GM12878 (cell line): ENCODE results near the gene BTBD6. TPM values are rescaled to one million over a fixed set of nuclear protein-coding genes. Genes with fewer than 3 reads are reported as not detected.

Source experiments
- ATAC-seq: fragments of 200-7000 bp; cut with Tn5 transposase; 3 replicates; pipeline ENCODE4 v1.9.1; 2020; ENCODE audit warnings: mild to moderate bottlenecking, moderate library complexity
- BruUV-seq: library from RNA; stranded (reverse); fragments of 400-500 nt; replicated peaks from 2 replicates; lab custom pipeline; 2021; lab: Mats Ljungman, UMichigan
- CTCF ChIA-PET: fragments of 300-600 bp; sonication (Branson Sonifier 250); formaldehyde crosslinking; extraction: SDS; loops from one replicate; lab custom pipeline; 2021; ENCODE audit warnings: inconsistent platforms; lab: Yijun Ruan, JAX
- POLR2A ChIA-PET: fragments of 350-600 bp; formaldehyde crosslinking; extraction: SDS; loops from one replicate; lab custom pipeline; 2021; ENCODE audit warnings: inconsistent platforms; lab: Charles Lee
- RAD21 ChIA-PET: fragments of 300-600 bp; sonication (Branson Sonifier 250); formaldehyde crosslinking; loops from one replicate; lab custom pipeline; 2023; ENCODE audit warnings: antibody characterized with exemption; ENCODE audit not compliant: unreplicated experiment; lab: Charles Lee
- SMC1A ChIA-PET: fragments of 300-600 bp; sonication (Branson Sonifier 250); formaldehyde crosslinking; loops from one replicate; lab custom pipeline; 2023; ENCODE audit not compliant: unreplicated experiment, uncharacterized antibody; lab: Charles Lee
- DNase-seq: peaks from one replicate; pipeline ENCODE4 v3.0.0-alpha.2; 2011; ENCODE audit warnings: low read depth, low spot score
- FAIRE-seq: peaks from 3 replicates; lab custom pipeline; 2011; peaks lifted over from hg19 to GRCh38; lab: Jason Lieb, UNC
- H2AFZ ChIP-seq: 2 replicates; pipeline ENCODE4 v1.6.0; 2011; ENCODE audit warnings: low read depth, low read length, control low read depth; ENCODE audit not compliant: control insufficient read depth
- H3K27ac ChIP-seq: 2 replicates; pipeline ENCODE4 v1.5.1; 2011; ENCODE audit warnings: control low read depth; ENCODE audit not compliant: control insufficient read depth, insufficient read depth
- H3K27me3 ChIP-seq, 2 experiments: replicated peaks in 1 of 2; 2 replicates each; pipeline versions ENCODE4 v1.6.0 to v1.6.1; 2011; ENCODE audit warnings: low read length in 1 of 2; ENCODE audit not compliant: control insufficient read depth in 2 of 2, insufficient read depth in 2 of 2
- H3K36me3 ChIP-seq, 2 experiments: 2 replicates each; pipeline ENCODE4 v1.5.1; 2011; ENCODE audit warnings: low read length in 1 of 2; ENCODE audit not compliant: control insufficient read depth in 2 of 2, insufficient read depth in 2 of 2
- H3K4me1 ChIP-seq: 2 replicates; pipeline ENCODE4 v1.6.1; 2011; ENCODE audit warnings: mild to moderate bottlenecking, low read length, moderate library complexity, mixed read lengths; ENCODE audit not compliant: control insufficient read depth, insufficient read depth
- H3K4me2 ChIP-seq: 2 replicates; pipeline ENCODE4 v1.6.0; 2011; ENCODE audit warnings: control low read depth; ENCODE audit not compliant: control insufficient read depth, insufficient read depth
- H3K4me3 ChIP-seq: fragments of 200-600 bp; sonication (generic); 2 replicates; pipeline ENCODE4 v1.5.1; 2016
- H3K79me2 ChIP-seq: 2 replicates; pipeline ENCODE4 v1.6.0; 2011; ENCODE audit warnings: low read length; ENCODE audit not compliant: control insufficient read depth, insufficient read depth
- H3K9ac ChIP-seq: 2 replicates; pipeline ENCODE4 v1.8.0; 2011; ENCODE audit warnings: low read length, control low read depth, mixed read lengths; ENCODE audit not compliant: control insufficient read depth, insufficient read depth
- H3K9me3 ChIP-seq: replicated peaks from 3 replicates; pipeline ENCODE4 v1.5.1; 2011; ENCODE audit warnings: mild to moderate bottlenecking, low read length; ENCODE audit not compliant: control insufficient read depth, insufficient read depth
- H4K20me1 ChIP-seq: 2 replicates; pipeline ENCODE4 v1.6.0; 2011; ENCODE audit not compliant: control insufficient read depth, insufficient read depth
- BHLHE40 ChIP-seq, 2 experiments: fragments of 450-650 bp in 1 of 2; IDR thresholded peaks; 2 replicates each; pipeline ENCODE4 v1.6.1; 2011 to 2017; ENCODE audit warnings: low read depth in 2 of 2, borderline replicate concordance in 1 of 2, improper control_type of control experiment in 1 of 2, low read length in 1 of 2, mild to moderate bottlenecking in 1 of 2
- CREM ChIP-seq: IDR thresholded peaks from 2 replicates; pipeline ENCODE4 v1.6.1; 2014; ENCODE audit warnings: antibody characterized with exemption, low read depth
- EGR1 ChIP-seq, 2 experiments: IDR thresholded peaks; 1 replicate in 1 of 2; 2 replicates in 1 of 2; pipeline ENCODE4 v1.6.1; 2011 to 2012; ENCODE audit warnings: low read depth in 2 of 2, low read length in 2 of 2, borderline replicate concordance in 1 of 2, mild to moderate bottlenecking in 1 of 2, moderate library complexity in 1 of 2
- EZH2 ChIP-seq: IDR thresholded peaks from 2 replicates; pipeline ENCODE4 v1.6.1; 2012; ENCODE audit warnings: low read depth, mild to moderate bottlenecking, control low read depth, inconsistent platforms, low read length, borderline replicate concordance; ENCODE audit not compliant: control insufficient read depth
- JUNB ChIP-seq: IDR thresholded peaks from 2 replicates; pipeline ENCODE4 v1.6.1; 2016; ENCODE audit warnings: antibody characterized with exemption, mild to moderate bottlenecking
- LARP7 ChIP-seq: fragments of 450-650 bp; IDR thresholded peaks from 2 replicates; pipeline ENCODE4 v1.6.1; 2017; ENCODE audit warnings: mild to moderate bottlenecking
- MEF2A ChIP-seq: IDR thresholded peaks from 2 replicates; pipeline ENCODE4 v1.6.1; 2011; ENCODE audit warnings: low read depth, mild to moderate bottlenecking, low read length, moderate library complexity; ENCODE audit not compliant: insufficient read depth
- NR2C1 ChIP-seq: fragments of 450-650 bp; IDR thresholded peaks from 2 replicates; pipeline ENCODE4 v1.6.1; 2017; ENCODE audit warnings: antibody characterized with exemption, mild to moderate bottlenecking, moderate library complexity
- NR2F1 ChIP-seq: fragments of 450-650 bp; conservative IDR thresholded peaks from 2 replicates; pipeline ENCODE4 v1.6.1; 2017; ENCODE audit warnings: mild to moderate bottlenecking
- TBL1XR1 ChIP-seq: IDR thresholded peaks from 2 replicates; pipeline ENCODE4 v1.6.1; 2012; ENCODE audit warnings: low read depth, low read length, improper control_type of control experiment
- TCF7 ChIP-seq: IDR thresholded peaks from 2 replicates; pipeline ENCODE4 v1.6.1; 2014; ENCODE audit warnings: antibody characterized with exemption, borderline replicate concordance
- ZBED1 ChIP-seq: IDR thresholded peaks from 2 replicates; pipeline ENCODE4 v1.6.1; 2016; ENCODE audit warnings: borderline replicate concordance
- WGBS: methylation state at CpG from one replicate; pipeline ENCODE4 v1.1.6; 2016; ENCODE audit warnings: low lambda C conversion rate; ENCODE audit not compliant: insufficient replicate concordance, insufficient coverage; ENCODE audit errors: missing lambda C conversion rate; 5-methylcytosine and 5-hydroxymethylcytosine counted together
- in situ Hi-C: fragments of 300-500 bp; cut with MboI; formaldehyde crosslinking; loops from 9 replicates; pipeline ENCODE4 v1.14.3; 2018; ENCODE audit warnings: mixed read lengths
- intact Hi-C: fragments of 100-400 bp; cut with micrococcal nuclease; formaldehyde crosslinking; loops from one replicate; pipeline ENCODE4 v1.14.2; 2022; ENCODE audit not compliant: unreplicated experiment
- polyA plus RNA-seq, 11 experiments: library from polyadenylated mRNA; depleted of rRNA in 4 of 11; unstranded in 6 of 11; stranded (reverse) in 5 of 11; fragments of >200 nt; fragmentation: Nextera tagmentation in 4 of 11; fragmentation: Illumina TruSeq in 1 of 11; extraction: Ambion mirVana in 4 of 11; extraction: Trizol in 1 of 11; gene quantifications; 1 replicate in 1 of 11; 2 replicates in 10 of 11; pipeline versions ENCODE4 v1.2.1 to v1.2.3, GENCODE V29; 2011 to 2016; ENCODE audit warnings: inconsistent platforms in 2 of 11, missing spikeins in 2 of 11, low read depth in 1 of 11
- total RNA-seq, 4 experiments: library from RNA; depleted of rRNA in 3 of 4; stranded (reverse); fragments of >200 nt in 3 of 4; fragmentation: Illumina TruSeq in 1 of 4; extraction: Trizol in 1 of 4; gene quantifications; 2 replicates each; pipeline versions ENCODE4 v1.2.1 to v1.2.3, GENCODE V29; 2013 to 2021
- TF ChIP-seq, protein P1 (sequence below): fragments of 450-650 bp; IDR thresholded peaks from 2 replicates; pipeline ENCODE4 v1.6.1; 2017; ENCODE audit warnings: low read depth, mild to moderate bottlenecking, moderate library complexity

Gene BTBD6
- total and polyA plus RNA-seq, 10 of the 15 experiments (the other 5 are each of a cell fraction or from before 2014, with no cell fraction given), result 1.4 to 36.5 (median 15.8) TPM

DNA sequence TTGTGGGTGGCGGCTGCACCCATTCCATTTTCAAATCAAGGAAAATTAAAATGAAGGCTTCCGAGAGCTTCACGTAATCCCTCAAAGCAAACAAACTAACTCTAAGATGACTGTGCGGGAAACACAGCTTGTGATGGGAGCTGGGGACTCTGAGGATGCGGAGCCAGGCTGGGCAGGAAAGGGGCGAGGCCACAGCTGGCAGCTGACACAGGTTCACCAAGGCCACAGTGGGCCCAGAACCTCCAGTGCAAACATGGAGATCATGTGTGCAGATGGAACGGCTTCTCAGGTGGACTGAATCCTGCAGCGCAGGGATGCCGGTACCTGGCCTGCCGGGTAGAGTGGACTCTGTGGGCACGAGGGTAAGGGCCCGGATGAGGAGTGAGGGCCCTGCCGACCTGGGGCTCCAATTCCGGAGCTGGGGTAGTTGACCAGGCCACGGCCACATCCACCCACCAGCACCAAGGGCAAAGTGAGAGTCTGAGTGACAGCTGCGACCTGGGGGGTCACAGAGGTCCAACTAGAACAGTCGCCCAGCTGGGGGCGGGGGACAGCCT lies 19.2 kb upstream of the BTBD6 start (continued):
- TF ChIP-seq, protein P1, sequence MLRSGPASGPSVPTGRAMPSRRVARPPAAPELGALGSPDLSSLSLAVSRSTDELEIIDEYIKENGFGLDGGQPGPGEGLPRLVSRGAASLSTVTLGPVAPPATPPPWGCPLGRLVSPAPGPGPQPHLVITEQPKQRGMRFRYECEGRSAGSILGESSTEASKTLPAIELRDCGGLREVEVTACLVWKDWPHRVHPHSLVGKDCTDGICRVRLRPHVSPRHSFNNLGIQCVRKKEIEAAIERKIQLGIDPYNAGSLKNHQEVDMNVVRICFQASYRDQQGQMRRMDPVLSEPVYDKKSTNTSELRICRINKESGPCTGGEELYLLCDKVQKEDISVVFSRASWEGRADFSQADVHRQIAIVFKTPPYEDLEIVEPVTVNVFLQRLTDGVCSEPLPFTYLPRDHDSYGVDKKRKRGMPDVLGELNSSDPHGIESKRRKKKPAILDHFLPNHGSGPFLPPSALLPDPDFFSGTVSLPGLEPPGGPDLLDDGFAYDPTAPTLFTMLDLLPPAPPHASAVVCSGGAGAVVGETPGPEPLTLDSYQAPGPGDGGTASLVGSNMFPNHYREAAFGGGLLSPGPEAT, result no peak
- no peak for TF ChIP-seq NR2F1
- TF ChIP-seq, all 136 proteins: peak for 0

DNA sequence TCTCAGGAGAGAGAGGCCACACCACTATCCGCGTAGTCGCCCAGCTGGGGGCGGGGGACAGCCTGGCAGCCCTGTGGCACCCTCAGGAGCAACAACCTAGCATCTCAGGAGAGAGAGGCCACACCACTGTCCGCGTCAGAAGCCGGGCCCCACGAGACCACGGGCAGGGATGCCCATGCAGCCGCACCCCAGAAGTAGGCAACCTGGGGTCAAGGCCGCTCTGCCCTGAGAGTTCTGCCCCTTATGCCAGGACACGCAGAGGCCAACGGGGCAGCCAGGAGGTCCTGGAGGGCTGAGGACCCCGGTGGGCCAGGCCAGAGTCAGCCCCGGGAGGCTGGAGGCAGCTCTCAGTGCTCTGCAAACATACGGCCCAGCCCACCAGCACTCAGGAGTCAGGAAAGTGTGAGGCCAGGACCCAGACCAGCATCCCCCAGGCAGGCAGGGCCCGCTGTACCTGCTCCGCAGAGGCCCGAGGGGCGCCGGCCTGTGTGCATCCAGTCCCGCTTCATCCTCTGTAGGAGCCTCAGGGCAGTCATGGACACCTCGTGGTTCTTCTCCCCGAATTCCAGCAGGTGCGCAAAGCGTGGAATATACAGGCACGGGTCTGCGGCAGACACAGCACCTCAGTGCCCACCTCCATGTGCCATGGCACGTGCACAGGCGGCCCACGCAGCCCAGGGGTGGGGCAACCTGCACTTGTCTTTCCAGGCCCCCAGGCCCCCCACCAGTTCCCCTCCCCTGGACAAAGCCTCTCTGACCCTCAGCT lies 7.3 kb upstream of the BTBD6 start:
- Histone ChIP-seq H3K27me3 (no peaks in the 10 kb centered on the region), H3K9me3 (no peaks in the 10 kb centered on the region; the same call in 2 of the 3 replicates), H3K79me2 (no peaks in the 10 kb centered on the region), H3K4me1 (no peaks in the 10 kb centered on the region), H3K36me3 (peaks cover 5% of the 10 kb centered on the region in 2 experiments; a peak in 3 of 4 replicates), H2AFZ (no peak overlapping the region), H3K27ac (no peak overlapping the region), H4K20me1 (no peaks in the 10 kb centered on the region), H3K4me2 (no peak overlapping the region), H3K4me3 (no peak overlapping the region), H3K9ac (no peak overlapping the region)
- RAD21 ChIA-PET, result no interaction called here
- intact Hi-C loops (no loop called here), in situ Hi-C loops (no loop called here)
- POLR2A ChIA-PET, result no interaction called here
- no peak for ATAC-seq
- no TSS peak for BruUV-seq
- FAIRE-seq, result no peak
- CTCF ChIA-PET, result no interaction called here
- SMC1A ChIA-PET, result no interaction called here
- DNase-seq, result no peak
- TF ChIP-seq MEF2A (no peak), TCF7 (no peak), EGR1 (IDR thresholded peaks at IDR 0.05; ENCODE audit: borderline replicate concordance in 1 of 2, low read depth in 2 of 2, low read length in 2 of 2) (no peak), EZH2 (no peak), JUNB (no peak), ZBED1 (no peak), TBL1XR1 (no peak), BHLHE40 (IDR thresholded peaks at IDR 0.05; ENCODE audit: borderline replicate concordance in 1 of 2, low read depth in 2 of 2, low read length in 1 of 2) (no peak), CREM (no peak), LARP7 (no peak), NR2C1 (no peak)
- WGBS, result 96% methylated on average over 24 of the region's 31 CpGs
